Suprapubic skin (tissue), 4 donors: ENCODE results near the gene GPR25. TPM values are rescaled to one million over a fixed set of nuclear protein-coding genes. Genes with fewer than 3 reads are reported as not detected.

Source experiments
- DNase-seq, 2 donors: peaks; one replicate each; pipeline ENCODE4 v3.0.0-alpha.2; 2019; ENCODE audit warnings: low spot score in 2 of 2
- H3K27ac ChIP-seq: fragments of 200-600 bp; sonication (generic); one replicate; pipeline ENCODE4 v1.5.1; 2019
- H3K27me3 ChIP-seq: fragments of 200-600 bp; sonication (generic); one replicate; pipeline ENCODE4 v1.5.1; 2019
- H3K36me3 ChIP-seq: fragments of 200-600 bp; sonication (generic); one replicate; pipeline ENCODE4 v1.5.1; 2019
- H3K4me1 ChIP-seq: fragments of 200-600 bp; sonication (generic); one replicate; pipeline ENCODE4 v1.5.1; 2019
- H3K4me3 ChIP-seq: fragments of 200-600 bp; sonication (generic); one replicate; pipeline ENCODE4 v1.5.1; 2019; ENCODE audit warnings: mild to moderate bottlenecking
- H3K9me3 ChIP-seq: fragments of 200-600 bp; sonication (generic); one replicate; pipeline ENCODE4 v1.5.1; 2019
- CTCF ChIP-seq, 2 donors: fragments of 200-600 bp in 1 of 2; fragments of 450-650 bp in 1 of 2; sonication (generic) in 1 of 2; IDR thresholded peaks; one replicate each; pipeline ENCODE4 v1.5.1; 2016 to 2019; ENCODE audit warnings: antibody characterized with exemption in 2 of 2, mild to moderate bottlenecking in 1 of 2, moderate library complexity in 1 of 2
- EP300 ChIP-seq: sonication (generic); formaldehyde crosslinking; IDR thresholded peaks from one replicate; pipeline ENCODE4 v1.6.1; 2017; ENCODE audit warnings: antibody characterized with exemption
- POLR2A ChIP-seq, 2 donors: fragments of 450-650 bp; IDR thresholded peaks; one replicate each; pipeline ENCODE4 v1.6.1; 2017; ENCODE audit warnings: antibody characterized with exemption in 2 of 2, mild to moderate bottlenecking in 2 of 2, moderate library complexity in 2 of 2
- POLR2AphosphoS5 ChIP-seq, 3 donors: sonication (generic); formaldehyde crosslinking; IDR thresholded peaks; one replicate each; pipeline ENCODE4 v1.6.1; 2017; ENCODE audit warnings: antibody characterized with exemption in 3 of 3
- WGBS: methylation state at CpG from one replicate; pipeline ENCODE4 v1.1.5; 2018; 5-methylcytosine and 5-hydroxymethylcytosine counted together
- total RNA-seq, 4 donors: library from RNA; depleted of rRNA; stranded (reverse); fragments of >200 nt; gene quantifications; one replicate each; pipeline ENCODE4 v1.1.0, GENCODE V29; 2016

Gene GPR25
- total RNA-seq, 4 donors from 2014 or later: not detected

DNA sequence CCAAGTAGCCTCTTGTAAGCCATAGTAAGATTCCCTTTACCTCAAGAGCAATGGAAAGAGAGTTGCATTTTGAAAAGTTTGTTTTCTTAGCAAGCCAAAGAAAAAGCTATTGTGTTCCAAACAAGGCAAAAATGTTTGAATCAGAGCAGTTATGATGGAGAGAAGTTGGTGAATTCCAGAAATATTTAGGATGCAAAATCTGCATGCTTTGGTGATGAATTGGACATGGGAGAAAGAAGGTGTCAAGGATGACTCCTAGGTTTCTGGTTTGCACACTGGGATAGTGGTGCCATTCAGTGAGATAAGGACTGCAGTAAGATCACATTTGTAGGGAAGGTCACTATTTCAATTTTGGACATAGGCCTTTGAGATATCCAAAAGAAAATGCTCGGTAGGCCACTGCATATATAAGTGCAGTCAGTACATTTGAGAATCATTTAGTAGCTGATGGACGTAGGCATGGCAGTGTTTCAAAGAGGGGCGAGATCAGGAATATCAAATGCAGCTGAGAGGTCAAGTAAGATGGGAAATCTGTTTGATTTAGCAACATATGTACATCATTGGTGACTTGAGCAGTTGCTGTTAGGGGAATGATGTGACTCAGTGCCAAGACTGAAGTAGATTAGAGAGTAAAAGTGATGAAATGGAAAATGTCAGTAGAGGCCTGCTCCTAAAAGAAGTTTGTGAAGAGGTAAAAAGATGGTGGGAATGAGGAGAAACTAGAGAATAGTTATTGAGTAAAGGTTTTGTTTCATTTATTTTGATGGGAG lies 33.9 kb upstream of the GPR25 start:
- H3K27ac ChIP-seq: no peak overlapping the region
- WGBS: 79% methylated on average over 3 of the region's 3 CpGs
- no peak overlapping the region for H3K4me3 ChIP-seq
- DNase-seq: no peak
- TF ChIP-seq EP300 (no peak), CTCF (IDR thresholded peaks at IDR 0.05) (no peak), POLR2A (IDR thresholded peaks at IDR 0.05) (no peak), POLR2AphosphoS5 (IDR thresholded peaks at IDR 0.05) (no peak)
- H3K9me3 ChIP-seq: no peaks in the 10 kb centered on the region
- no peaks in the 10 kb centered on the region for H3K4me1 ChIP-seq
- no peaks in the 10 kb centered on the region for H3K27me3 ChIP-seq
- peaks cover 18% of the 10 kb centered on the region for H3K36me3 ChIP-seq

DNA sequence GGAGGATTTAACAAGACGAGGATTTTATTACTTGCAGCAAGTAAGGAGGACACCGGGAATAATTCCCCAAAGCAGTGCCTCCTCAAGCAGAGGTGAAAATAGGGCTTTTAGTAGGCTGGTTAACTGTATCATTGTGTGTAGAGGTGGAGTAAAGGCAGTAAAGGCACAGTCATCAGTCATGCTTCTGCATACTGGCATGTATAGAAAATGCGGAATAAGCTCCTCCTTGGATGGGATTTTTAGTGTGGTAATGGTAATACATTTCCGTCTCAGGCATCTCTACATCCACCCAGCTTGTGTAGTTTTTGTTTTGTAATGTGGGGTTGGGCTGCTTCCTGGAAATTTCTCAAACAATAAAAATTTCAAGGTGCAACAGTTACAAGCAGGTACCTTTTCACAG lies 27.4 kb upstream of the GPR25 start:
- no peak for DNase-seq
- TF ChIP-seq POLR2AphosphoS5 (IDR thresholded peaks at IDR 0.05): no peak
- no peak for TF ChIP-seq POLR2A (IDR thresholded peaks at IDR 0.05)
- no peak for TF ChIP-seq EP300
- TF ChIP-seq CTCF (IDR thresholded peaks at IDR 0.05): no peak
- peaks cover 67% of the 10 kb centered on the region for H3K36me3 ChIP-seq
- no peak overlapping the region for H3K4me3 ChIP-seq
- H3K9me3 ChIP-seq: no peaks in the 10 kb centered on the region
- H3K4me1 ChIP-seq: no peaks in the 10 kb centered on the region
- no peaks in the 10 kb centered on the region for H3K27me3 ChIP-seq
- H3K27ac ChIP-seq: no peak overlapping the region
- whole genome bisulfite sequencing: 88% methylated on average over 4 of the region's 4 CpGs

DNA sequence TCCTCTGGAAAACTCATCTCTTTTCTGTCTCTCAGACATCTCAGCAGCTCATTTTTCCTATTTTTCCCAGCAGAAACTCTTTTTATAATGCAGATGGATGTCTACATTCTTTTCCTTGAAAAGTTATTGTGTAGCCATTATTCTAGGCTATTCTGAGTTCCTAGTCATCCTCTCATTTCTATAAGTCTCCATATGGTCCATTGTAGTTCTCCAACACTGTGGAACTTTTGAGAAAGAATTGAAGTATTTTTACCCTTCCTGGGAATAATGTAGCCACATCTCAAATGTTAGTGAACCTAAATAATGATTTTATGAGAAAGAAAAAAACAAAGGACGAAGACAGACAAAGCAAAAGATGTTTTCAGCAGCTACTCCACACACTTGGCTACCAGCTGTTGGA lies 26.4 kb upstream of the GPR25 start:
- no peaks in the 10 kb centered on the region for H3K27me3 ChIP-seq
- H3K36me3 ChIP-seq: peaks cover 78% of the 10 kb centered on the region
- no peak for DNase-seq

DNA sequence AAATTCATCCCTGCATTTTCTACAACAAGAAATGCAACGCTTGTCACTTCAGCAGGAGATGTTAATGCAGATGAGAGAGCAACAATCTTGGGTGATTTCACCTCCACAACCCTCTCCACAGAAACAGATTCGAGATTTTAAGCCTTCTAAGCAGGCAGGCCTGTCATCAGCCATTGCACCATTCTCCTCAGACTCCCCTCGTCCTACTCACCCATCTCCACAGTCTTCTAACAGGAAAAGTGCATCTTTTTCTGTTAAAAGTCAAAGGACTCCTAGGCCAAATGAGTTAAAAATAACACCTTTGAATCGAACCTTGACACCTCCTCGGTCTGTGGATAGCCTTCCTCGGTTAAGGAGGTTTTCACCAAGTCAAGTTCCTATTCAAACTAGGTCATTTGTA lies 23.4 kb upstream of the GPR25 start:
- Histone ChIP-seq H3K4me3 (no peak overlapping the region), H3K27me3 (no peaks in the 10 kb centered on the region), H3K9me3 (no peaks in the 10 kb centered on the region), H3K36me3 (peaks cover 75% of the 10 kb centered on the region), H3K27ac (no peak overlapping the region), H3K4me1 (no peaks in the 10 kb centered on the region)
- DNase-seq: no peak
- WGBS: 96% methylated on average over 6 of the region's 6 CpGs
- TF ChIP-seq CTCF (IDR thresholded peaks at IDR 0.05) (no peak), EP300 (no peak), POLR2A (IDR thresholded peaks at IDR 0.05) (no peak), POLR2AphosphoS5 (IDR thresholded peaks at IDR 0.05) (no peak)

More for the DNA sequence above, 26.4 kb upstream of the GPR25 start:
- 87% methylated on average over 1 of the region's 1 CpG for WGBS
- Histone ChIP-seq H3K27ac (no peak overlapping the region), H3K4me3 (no peak overlapping the region), H3K4me1 (no peaks in the 10 kb centered on the region), H3K9me3 (no peaks in the 10 kb centered on the region)
- TF ChIP-seq EP300 (no peak), POLR2A (IDR thresholded peaks at IDR 0.05) (no peak), CTCF (IDR thresholded peaks at IDR 0.05) (no peak), POLR2AphosphoS5 (IDR thresholded peaks at IDR 0.05) (no peak)

- no peak for DNase-seq
- peaks cover 67% of the 10 kb centered on the region for H3K36me3 ChIP-seq
- no peak overlapping the region for H3K27ac ChIP-seq
- H3K27me3 ChIP-seq: no peaks in the 10 kb centered on the region
- no peak for TF ChIP-seq EP300
- no peak for TF ChIP-seq POLR2AphosphoS5 (IDR thresholded peaks at IDR 0.05)
- H3K4me3 ChIP-seq: no peak overlapping the region
- no peaks in the 10 kb centered on the region for H3K4me1 ChIP-seq
- no peaks in the 10 kb centered on the region for H3K9me3 ChIP-seq
These were observed 22.2 kb upstream of the GPR25 start for GRCh38 chr1:200850554-200850953.
